HTR-8/SVneo (cell line): ENCODE data around the gene ARHGAP8.

Source experiments
- DNase-seq: peaks from one replicate; pipeline ENCODE4 v3.0.0; 2011; ENCODE audit warnings: low spot score, mixed read lengths; ENCODE audit not compliant: insufficient read length
- FAIRE-seq: peaks from 2 replicates; lab custom pipeline; 2011; peaks lifted over from hg19 to GRCh38; lab: Jason Lieb, UNC

Gene ARHGAP8

GRCh38 chr22:44876921-44877320 is 124.5 kb downstream of the ARHGAP8 start:
- FAIRE-seq (no peak), DNase-seq (no peak)

DNA sequence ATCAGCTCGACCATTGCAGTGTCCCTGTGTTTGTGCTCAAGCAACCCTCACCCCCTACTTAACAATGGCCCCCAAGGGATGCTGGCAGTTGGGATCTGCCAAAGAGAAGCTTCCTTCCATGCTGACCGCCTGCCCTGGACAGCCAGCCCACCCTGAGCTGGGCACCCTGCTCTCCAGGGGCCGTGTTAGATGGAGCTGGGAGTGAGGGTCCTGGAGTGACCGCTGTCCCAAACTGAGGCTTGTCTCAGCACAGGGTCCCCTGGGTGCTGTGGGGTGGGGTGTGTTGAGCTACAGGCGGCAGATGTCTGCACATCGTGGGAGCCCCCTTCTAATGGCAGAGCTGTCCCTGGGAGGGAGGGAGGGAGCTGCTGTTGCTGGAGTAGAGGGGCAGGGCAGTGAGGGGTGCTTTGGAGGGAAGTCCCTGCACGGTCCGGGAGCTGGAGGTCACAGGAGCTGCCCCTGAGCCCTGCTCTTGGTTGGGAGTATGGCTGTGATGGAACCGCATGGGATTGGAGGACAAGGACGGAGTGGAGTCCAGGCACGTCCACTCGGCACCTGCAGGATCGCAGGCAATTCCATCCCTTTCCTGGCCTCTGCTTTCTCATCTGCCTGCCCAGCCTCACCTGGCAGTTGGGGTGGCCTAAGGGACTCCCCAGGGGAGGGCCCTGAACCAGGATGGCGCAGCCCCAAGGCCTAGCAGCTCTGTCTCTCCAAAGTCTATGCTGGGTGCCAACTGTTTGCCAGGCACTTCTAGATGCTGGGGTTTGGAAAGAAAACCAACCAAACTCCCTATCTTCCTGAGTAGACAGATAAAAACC is 126.3 kb downstream of the ARHGAP8 start:
- FAIRE-seq = no peak
- DNase-seq = no peak

- no peak for FAIRE-seq
- no peak for DNase-seq
Observed at GRCh38 chr22:44879301-44879680, 126.9 kb downstream of the ARHGAP8 start.

- DNase-seq (no peak), FAIRE-seq (no peak)
Observed at GRCh38 chr22:44880610-44881290, 128.4 kb downstream of the ARHGAP8 start.

DNA sequence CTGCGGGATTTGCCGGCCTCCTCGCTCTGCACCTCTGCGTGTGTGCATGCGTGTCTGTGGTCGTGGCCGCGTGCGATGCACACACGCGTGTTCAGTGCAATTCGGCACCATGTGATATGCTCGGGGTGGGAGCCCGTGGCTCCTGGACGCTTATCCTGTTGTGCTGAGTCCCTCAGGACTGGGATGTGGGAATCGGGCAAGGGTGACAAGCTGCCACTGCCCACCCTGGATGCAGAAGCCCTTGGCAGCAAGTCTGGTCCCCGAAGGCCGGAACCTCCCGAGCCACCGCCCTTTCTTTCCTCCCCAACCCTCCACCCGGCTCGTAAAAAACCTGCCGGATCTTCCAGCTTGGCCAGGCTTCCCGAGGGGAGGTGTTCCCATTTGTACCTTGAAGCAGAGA is 129.2 kb downstream of the ARHGAP8 start:
- DNase-seq (no peak), FAIRE-seq (no peak)

GRCh38 chr22:44882226-44882905 is 130.0 kb downstream of the ARHGAP8 start:
- DNase-seq = no peak
- FAIRE-seq = no peak

- FAIRE-seq = no peak
- DNase-seq = no peak
Observed at GRCh38 chr22:44883011-44883421, 130.6 kb downstream of the ARHGAP8 start.

- no peak for DNase-seq
- no peak for FAIRE-seq
Observed at GRCh38 chr22:44884562-44884961, 132.2 kb downstream of the ARHGAP8 start.

DNA sequence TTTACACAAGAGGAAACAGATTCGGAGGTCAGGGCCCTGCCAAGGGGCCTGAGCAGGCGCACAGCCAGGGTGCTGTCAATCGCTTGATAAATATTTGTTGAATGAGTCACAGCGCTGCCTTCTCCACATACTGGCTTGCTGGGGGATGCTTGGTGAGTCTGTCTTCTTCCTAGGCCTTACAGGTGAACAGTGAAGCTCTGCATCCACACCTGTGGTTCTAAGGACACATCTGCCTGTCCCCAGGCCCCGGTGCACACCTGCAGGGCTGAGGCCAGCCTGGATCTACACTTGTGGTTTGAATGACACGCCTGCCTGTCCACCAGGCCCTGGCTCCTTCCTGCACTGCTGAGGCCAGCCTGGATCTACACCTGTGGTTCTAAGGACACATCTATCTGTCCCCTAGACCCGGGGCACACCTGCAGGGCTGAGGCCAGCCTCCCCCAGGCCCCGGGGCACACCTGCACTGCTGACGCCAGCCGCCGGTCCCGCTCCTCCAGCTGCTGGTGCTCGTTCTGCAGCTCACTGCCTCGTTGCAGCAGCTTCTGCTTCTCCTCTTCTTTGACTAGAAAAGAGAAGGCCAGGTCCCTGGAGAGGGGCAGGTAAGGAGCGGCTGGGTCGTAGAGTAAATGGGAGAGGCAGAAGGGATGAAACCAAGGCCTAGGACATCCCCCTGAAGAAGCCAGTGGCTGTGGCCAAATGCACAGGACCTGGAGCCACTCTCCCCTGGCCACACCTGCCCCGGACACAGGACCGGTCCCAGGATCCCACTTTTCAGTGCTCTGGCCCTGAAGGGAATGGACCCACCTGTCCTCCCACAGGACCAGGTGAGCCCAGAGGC is 132.8 kb downstream of the ARHGAP8 start:
- peak; percentile 57 for DNase-seq
- FAIRE-seq = no peak

GRCh38 chr22:44885806-44886360 is 133.5 kb downstream of the ARHGAP8 start:
- FAIRE-seq (no peak), DNase-seq (no peak)

DNA sequence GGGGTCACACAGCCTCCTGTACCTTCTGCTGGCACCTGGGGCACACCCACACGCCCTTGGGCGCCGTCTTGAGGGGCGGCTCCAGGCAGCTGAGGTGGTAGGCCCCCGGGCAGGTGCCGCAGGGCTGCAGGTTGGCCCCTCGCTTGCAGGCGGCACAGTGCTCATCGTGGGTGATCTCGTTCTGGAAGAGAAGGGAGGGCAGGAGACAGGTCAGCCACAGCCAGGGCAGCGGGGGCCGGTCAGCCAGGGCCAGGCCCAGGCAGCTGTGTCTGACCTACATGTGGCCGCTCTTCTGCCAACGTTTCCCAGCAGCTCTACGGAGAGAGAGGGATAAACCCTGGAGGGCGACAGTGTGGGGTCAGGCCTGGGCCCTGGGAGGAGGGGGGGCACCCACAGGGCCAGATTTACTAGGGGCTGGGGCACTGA is 135.6 kb downstream of the ARHGAP8 start:
- FAIRE-seq (no peak), DNase-seq (no peak)

GRCh38 chr22:44888491-44889254 is 136.3 kb downstream of the ARHGAP8 start:
- no peak for FAIRE-seq

GRCh38 chr22:44889255-44889878 is 137.0 kb downstream of the ARHGAP8 start:
- DNase-seq (no peak), FAIRE-seq (no peak)

More at GRCh38 chr22:44888491-44889254, 136.3 kb downstream of the ARHGAP8 start:
- DNase-seq = no peak

DNA sequence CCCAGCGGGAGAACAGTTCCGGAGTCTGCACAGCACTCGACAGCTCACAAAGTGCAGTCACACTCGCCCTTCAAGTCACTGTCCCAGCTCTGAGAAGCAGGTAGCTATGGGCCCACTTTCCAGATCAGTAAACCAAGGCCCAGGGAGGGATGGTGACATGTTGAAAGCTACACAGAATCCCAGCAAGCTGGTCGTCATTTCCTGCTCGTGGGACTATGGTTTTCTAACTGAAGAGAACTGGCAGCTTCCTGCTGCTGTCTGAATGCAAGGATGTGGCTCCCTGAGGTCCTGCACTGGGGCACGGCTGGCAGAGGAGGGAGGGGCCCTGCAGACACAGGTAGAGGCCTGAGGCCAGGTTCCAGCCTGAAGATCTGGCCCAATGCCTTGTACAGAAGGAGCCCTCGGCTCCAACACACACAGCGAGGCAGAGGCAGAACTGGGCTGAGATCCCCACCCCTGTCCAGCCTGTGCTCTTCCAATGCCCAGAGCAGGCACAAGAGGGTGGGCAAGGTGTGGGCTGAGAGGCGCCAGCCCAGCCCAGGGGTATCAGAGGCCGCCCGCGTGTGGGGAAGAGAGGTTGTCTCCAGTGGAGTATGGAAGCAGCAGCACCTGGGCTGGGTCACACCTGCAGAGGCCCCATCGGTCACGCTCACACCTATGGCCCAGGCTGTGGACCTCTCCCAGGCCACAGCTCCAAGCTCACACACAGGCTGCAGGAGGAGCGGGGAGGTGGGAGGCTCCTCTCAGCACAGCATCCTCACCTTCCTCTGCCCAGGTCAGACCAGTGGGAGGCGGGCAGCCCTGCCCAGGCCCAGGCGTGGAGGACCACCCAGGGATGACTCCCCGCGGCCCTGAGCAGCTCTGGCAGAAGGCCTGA is 138.3 kb downstream of the ARHGAP8 start:
- FAIRE-seq (no peak), DNase-seq (no peak)

GRCh38 chr22:44891293-44891747 is 138.9 kb downstream of the ARHGAP8 start:
- DNase-seq (no peak), FAIRE-seq (no peak)

DNA sequence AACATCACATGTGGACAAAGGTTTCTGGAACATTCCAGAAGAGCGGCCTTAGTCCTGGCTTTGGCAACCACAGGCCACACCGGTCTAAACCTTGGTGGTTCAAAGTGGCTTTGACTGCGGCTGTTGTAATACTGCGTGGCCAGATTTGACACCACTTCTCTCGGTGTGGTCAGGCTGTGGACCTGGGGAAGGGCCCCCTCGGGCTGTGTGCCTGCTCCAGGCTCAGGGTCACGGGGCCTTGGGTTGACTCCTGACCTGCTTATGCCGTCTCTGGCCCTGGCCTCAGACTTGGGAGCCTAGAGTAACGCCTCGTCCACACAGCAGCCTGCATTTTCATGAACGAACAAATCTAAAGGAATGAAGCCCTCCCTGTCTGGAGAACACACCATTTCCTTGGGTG is 139.4 kb downstream of the ARHGAP8 start:
- FAIRE-seq = no peak
- DNase-seq = no peak

- no peak for FAIRE-seq
Observed at GRCh38 chr22:44892243-44892642, 139.9 kb downstream of the ARHGAP8 start.

More at GRCh38 chr22:44892243-44892642, 139.9 kb downstream of the ARHGAP8 start:
- no peak for DNase-seq
